Activated CD8-positive, alpha-beta T cell treated with anti-CD3 and anti-CD28 coated beads, Interleukin-2, amount 10 ng/mL, durations not matched to agents 7 days and 5 days (primary cell): ENCODE measurements around the gene IMPDH1. TPM values are rescaled to one million over a fixed set of nuclear protein-coding genes. Genes with fewer than 3 reads are reported as not detected.
A peak's percentile ranks its signal among the peaks of the same experiment; 100 is the strongest.

Experiments
- ATAC-seq: fragments of 150-1000 bp; cut with Tn5 transposase; one replicate; pipeline ENCODE4 v1.10.0; 2021; ENCODE audit warnings: moderate library complexity
- CTCF ChIA-PET: fragments of 350-600 bp; sonication (Branson Sonifier 250); formaldehyde crosslinking; loops from one replicate; lab custom pipeline; 2021; ENCODE audit warnings: antibody characterized with exemption; lab: Charles Lee
- POLR2A ChIA-PET: fragments of 350-600 bp; sonication (Branson Sonifier 250); formaldehyde crosslinking; loops from one replicate; lab custom pipeline; 2021; ENCODE audit warnings: antibody characterized with exemption; lab: Charles Lee
- DNase-seq: peaks from one replicate; pipeline ENCODE4 v3.0.0-alpha.2; 2020
- H3K27ac Mint-ChIP-seq: one replicate; pipeline ENCODE4 v1.8.0; 2021; ENCODE audit warnings: mild to moderate bottlenecking, mixed read lengths
- H3K27me3 Mint-ChIP-seq: one replicate; pipeline ENCODE4 v1.8.0; 2021; ENCODE audit warnings: low read depth, mixed read lengths
- H3K36me3 Mint-ChIP-seq: one replicate; pipeline ENCODE4 v1.8.0; 2021; ENCODE audit warnings: low read depth, mixed read lengths
- H3K4me1 Mint-ChIP-seq: one replicate; pipeline ENCODE4 v1.8.0; 2021; ENCODE audit warnings: low read depth, mixed read lengths
- H3K4me3 Mint-ChIP-seq: one replicate; pipeline ENCODE4 v1.8.0; 2021; ENCODE audit warnings: mild to moderate bottlenecking, mixed read lengths
- H3K9me3 Mint-ChIP-seq: one replicate; pipeline ENCODE4 v1.8.0; 2022; ENCODE audit warnings: mixed read lengths; ENCODE audit not compliant: insufficient read depth
- total RNA-seq, 2 experiments: library from RNA; stranded (reverse); gene quantifications; one replicate each; pipeline ENCODE4 v1.2.3, GENCODE V29; 2021

Gene IMPDH1
- total RNA-seq, 2 experiments from 2014 or later, result 75.3 to 80.8 TPM

GRCh38 chr7:128343554-128344430, 66.0 kb downstream of the IMPDH1 start, which contains the start of gene RBM28:
Gene RBM28 (minus strand): TSS chr7:128343908. CDS start chr7:128343793, 115 bp downstream.
- peak; percentile 98 for ATAC-seq
- Mint-ChIP-seq H3K4me1 (peaks cover 23% of the 10 kb centered on the region), H3K27ac (peak within 1 kb of the TSS; percentile 93)

More at GRCh38 chr7:128343554-128344430, 66.0 kb downstream of the IMPDH1 start, which contains the start of gene RBM28:
- Mint-ChIP-seq H3K9me3 (no peaks in the 10 kb centered on the region), H3K36me3 (no peaks in the 10 kb centered on the region), H3K4me3 (peak within 1 kb of the TSS; percentile 91), H3K27me3 (peaks cover 12% of the 10 kb centered on the region)
- peak; percentile 90 for DNase-seq
- CTCF ChIA-PET, result interaction anchor here (0.9 to 8.8 kb wide), 14 partner anchors 9 to 117 kb away, joined by 3 to 258 read pairs (median 6); no protein-coding TSS in a partner anchor
- POLR2A ChIA-PET, result interaction anchor here (0.6 to 1.1 kb wide), 3 partner anchors 15 to 74 kb away, joined by 3 to 4 read pairs (median 3); no protein-coding TSS in a partner anchor

Other genes starting within 250 kb of the IMPDH1 start
- gene LEP, start 168.7 kb downstream of the IMPDH1 start, total RNA-seq, result not detected
- gene RBM28, start 66.1 kb downstream of the IMPDH1 start, total RNA-seq, result 10 to 100 TPM; 40.4 to 43.3 TPM
- under 1 TPM in 1 of 2 experiments, not detected in 1; 0.16 TPM for gene PRRT4, start 48.3 kb downstream of the IMPDH1 start, total RNA-seq
- 10 to 100 TPM; 24.1 to 26.2 TPM for gene HILPDA, start 45.9 kb upstream of the IMPDH1 start, total RNA-seq
- gene METTL2B, start 66.8 kb upstream of the IMPDH1 start, total RNA-seq, result 10 to 100 TPM; 29.2 to 32.2 TPM